ENCODE measurements around the gene RFNG.
A peak's percentile ranks its signal among the peaks of the same experiment; 100 is the strongest.

The RFNG gene

DNA sequence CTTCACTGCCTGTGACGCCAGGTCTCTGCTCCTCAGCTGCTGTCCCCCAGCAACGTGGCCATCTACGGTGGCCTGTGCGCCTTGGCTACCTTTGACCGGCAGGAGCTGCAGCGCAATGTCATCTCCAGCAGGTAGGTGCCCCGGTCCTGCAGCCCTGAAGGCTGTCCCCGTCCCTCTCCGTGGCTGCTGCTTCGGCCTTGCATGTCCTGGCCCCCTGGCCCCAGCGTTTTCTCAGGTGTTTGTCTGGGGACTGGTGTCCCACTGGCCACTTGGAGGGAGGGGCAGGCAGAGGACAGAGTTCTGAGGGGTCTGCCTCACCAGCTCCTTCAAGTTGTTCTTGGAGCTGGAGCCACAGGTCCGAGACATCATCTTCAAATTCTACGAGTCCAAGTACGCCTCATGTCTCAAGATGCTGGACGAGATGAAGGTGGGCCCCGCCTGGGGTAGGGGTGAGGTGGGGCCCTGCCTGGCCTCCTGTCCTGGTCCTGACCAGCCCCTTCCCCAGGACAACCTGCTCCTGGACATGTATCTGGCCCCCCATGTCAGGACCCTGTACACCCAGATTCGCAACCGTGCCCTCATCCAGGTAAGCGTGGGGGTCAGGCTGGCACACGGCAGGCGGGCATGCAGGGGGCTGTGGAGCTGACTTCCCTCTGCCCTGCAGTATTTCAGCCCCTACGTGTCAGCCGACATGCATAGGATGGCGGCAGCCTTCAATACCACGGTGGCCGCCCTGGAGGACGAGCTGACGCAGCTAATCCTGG, 4.5 kb upstream of the RFNG start:
- Histone ChIP-seq H3K36me3 (ENCODE audit: control insufficient read depth, insufficient read depth, low read length) (peaks cover 52% of the 10 kb centered on the region), H3K27ac (ENCODE audit: low read length) (no peak overlapping the region), H3K9me3 (ENCODE audit: control insufficient read depth, insufficient read depth, low read length) (no peaks in the 10 kb centered on the region), H3K27me3 (ENCODE audit: control insufficient read depth, insufficient read depth, low read length) (no peaks in the 10 kb centered on the region; the same call in 1 of the 2 replicates), H3K4me1 (ENCODE audit: control insufficient read depth, insufficient read depth, low read length) (no peaks in the 10 kb centered on the region; the same call in 1 of the 2 replicates), H3K4me3 (ENCODE audit: low read length) (no peak overlapping the region)
- DNase-seq (ENCODE audit: low read depth, low spot score): no peak
- WGBS (ENCODE audit: insufficient coverage, insufficient read length): no CpG with 5 or more reads among the region's 28 CpGs

GRCh38 chr17:82055023-82055964, 3.7 kb upstream of the RFNG start:
- DNase-seq (ENCODE audit: low read depth, low spot score): no peak
- no CpG with 5 or more reads among the region's 26 CpGs for WGBS (ENCODE audit: insufficient coverage, insufficient read length)
- Histone ChIP-seq H3K4me3 (ENCODE audit: low read length) (no peak overlapping the region), H3K4me1 (ENCODE audit: control insufficient read depth, insufficient read depth, low read length) (peaks cover 5% of the 10 kb centered on the region; the same call in 1 of the 2 replicates), H3K9me3 (ENCODE audit: control insufficient read depth, insufficient read depth, low read length) (no peaks in the 10 kb centered on the region), H3K36me3 (ENCODE audit: control insufficient read depth, insufficient read depth, low read length) (peaks cover 43% of the 10 kb centered on the region), H3K27me3 (ENCODE audit: control insufficient read depth, insufficient read depth, low read length) (no peaks in the 10 kb centered on the region; the same call in 1 of the 2 replicates), H3K27ac (ENCODE audit: low read length) (no peak overlapping the region)

GRCh38 chr17:82054351-82055022, 2.9 kb upstream of the RFNG start:
- H3K36me3 ChIP-seq (ENCODE audit: control insufficient read depth, insufficient read depth, low read length): peaks cover 43% of the 10 kb centered on the region
- no peak for DNase-seq (ENCODE audit: low read depth, low spot score)
- H3K27ac ChIP-seq (ENCODE audit: low read length): no peak overlapping the region
- H3K27me3 ChIP-seq (ENCODE audit: control insufficient read depth, insufficient read depth, low read length): no peaks in the 10 kb centered on the region; the same call in 1 of the 2 replicates
- WGBS (ENCODE audit: insufficient coverage, insufficient read length): no CpG with 5 or more reads among the region's 38 CpGs
- H3K9me3 ChIP-seq (ENCODE audit: control insufficient read depth, insufficient read depth, low read length): no peaks in the 10 kb centered on the region
- H3K4me1 ChIP-seq (ENCODE audit: control insufficient read depth, insufficient read depth, low read length): peaks cover 5% of the 10 kb centered on the region; the same call in 1 of the 2 replicates
- H3K4me3 ChIP-seq (ENCODE audit: low read length): no peak overlapping the region

- WGBS (ENCODE audit: insufficient coverage, insufficient read length): no CpG with 5 or more reads among the region's 28 CpGs
- Histone ChIP-seq H3K4me3 (ENCODE audit: low read length) (no peak overlapping the region), H3K9me3 (ENCODE audit: control insufficient read depth, insufficient read depth, low read length) (no peaks in the 10 kb centered on the region), H3K27me3 (ENCODE audit: control insufficient read depth, insufficient read depth, low read length) (no peaks in the 10 kb centered on the region; the same call in 1 of the 2 replicates), H3K36me3 (ENCODE audit: control insufficient read depth, insufficient read depth, low read length) (peaks cover 44% of the 10 kb centered on the region), H3K27ac (ENCODE audit: low read length) (no peak overlapping the region), H3K4me1 (ENCODE audit: control insufficient read depth, insufficient read depth, low read length) (peaks cover 5% of the 10 kb centered on the region; the same call in 1 of the 2 replicates)
- no peak for DNase-seq (ENCODE audit: low read depth, low spot score)
Measured at GRCh38 chr17:82053556-82054263, 2.1 kb upstream of the RFNG start.

DNA sequence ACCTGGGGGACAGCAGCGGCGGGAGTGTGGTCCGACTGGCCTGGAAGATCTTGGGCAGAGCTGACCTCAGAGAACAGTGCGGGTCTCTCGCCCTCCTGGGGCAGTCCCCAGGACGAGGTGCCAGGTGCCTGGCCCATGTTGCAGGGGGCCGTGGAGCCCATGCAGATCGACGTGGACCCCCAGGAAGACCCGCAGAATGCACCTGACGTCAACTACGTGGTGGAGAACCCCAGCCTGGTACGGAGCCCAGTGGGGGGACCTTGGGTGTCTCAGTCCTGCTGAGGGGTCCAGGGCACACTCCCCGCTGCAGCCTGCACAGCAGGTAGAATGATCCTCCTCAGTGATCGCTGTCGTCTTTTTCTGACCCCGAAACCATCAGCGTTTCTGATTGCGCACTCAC, 1.5 kb upstream of the RFNG start:
- no peak overlapping the region for H3K27ac ChIP-seq (ENCODE audit: low read length)

GRCh38 chr17:82052638-82053059, 1.0 kb upstream of the RFNG start:
- no CpG with 5 or more reads among the region's 19 CpGs for WGBS (ENCODE audit: insufficient coverage, insufficient read length)
- peaks cover 41% of the 10 kb centered on the region for H3K36me3 ChIP-seq (ENCODE audit: control insufficient read depth, insufficient read depth, low read length)
- DNase-seq (ENCODE audit: low read depth, low spot score): no peak

More for the DNA sequence above, 1.5 kb upstream of the RFNG start:
- Histone ChIP-seq H3K4me1 (ENCODE audit: control insufficient read depth, insufficient read depth, low read length) (peaks cover 5% of the 10 kb centered on the region; the same call in 1 of the 2 replicates), H3K9me3 (ENCODE audit: control insufficient read depth, insufficient read depth, low read length) (no peaks in the 10 kb centered on the region), H3K27me3 (ENCODE audit: control insufficient read depth, insufficient read depth, low read length) (no peaks in the 10 kb centered on the region; the same call in 1 of the 2 replicates), H3K4me3 (ENCODE audit: low read length) (no peak overlapping the region; the same call in 1 of the 2 replicates), H3K36me3 (ENCODE audit: control insufficient read depth, insufficient read depth, low read length) (peaks cover 44% of the 10 kb centered on the region)
- no CpG with 5 or more reads among the region's 19 CpGs for WGBS (ENCODE audit: insufficient coverage, insufficient read length)
- DNase-seq (ENCODE audit: low read depth, low spot score): no peak

DNA sequence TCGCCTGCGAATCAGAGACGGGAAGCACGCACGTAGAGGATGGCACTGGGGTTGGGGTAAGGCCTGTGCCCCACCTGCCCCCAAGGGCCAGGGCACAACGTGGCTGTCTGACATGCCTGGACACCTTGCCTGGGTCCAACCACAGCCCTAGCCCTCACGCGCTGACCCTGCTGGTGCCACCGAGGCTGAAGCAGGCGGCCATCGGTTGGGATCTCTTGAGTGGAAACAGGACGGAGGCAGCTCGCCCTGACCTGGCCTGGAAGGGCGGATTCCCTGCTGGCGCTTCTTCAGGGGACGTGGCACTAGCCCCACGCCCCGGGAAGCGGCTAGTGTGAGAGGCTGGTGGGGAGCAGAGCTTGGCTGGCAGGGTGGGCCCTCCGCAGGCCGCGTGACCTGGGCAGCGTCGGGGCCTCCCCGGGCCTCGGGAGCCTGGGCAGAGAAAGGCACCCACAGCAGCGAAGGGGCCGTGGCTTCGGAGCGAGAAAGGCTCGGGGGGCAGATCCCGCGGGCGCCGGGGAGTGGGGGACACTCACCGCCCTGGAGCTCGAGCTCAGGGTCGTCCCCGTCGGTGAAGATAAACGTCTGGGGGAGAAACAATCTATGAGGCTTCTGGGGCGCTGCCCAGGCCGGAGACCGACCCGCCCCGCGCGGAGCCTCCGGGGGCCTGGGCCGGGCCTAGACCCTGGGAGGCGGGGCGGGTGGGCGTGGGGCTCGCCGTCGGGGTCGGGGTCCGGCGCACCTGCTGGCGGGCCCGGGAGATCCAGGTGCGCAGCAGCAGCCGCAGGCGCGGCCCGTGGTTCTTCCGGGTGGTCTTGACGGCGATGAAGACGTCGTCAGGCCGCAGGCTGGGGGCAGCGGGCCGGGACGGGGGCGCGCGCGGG, 610 bp downstream of the RFNG start:
- peak overlapping the region; percentile 75; the same call in 1 of the 2 replicates for H3K4me3 ChIP-seq (ENCODE audit: low read length)
- H3K27ac ChIP-seq (ENCODE audit: low read length): no peak overlapping the region
- WGBS (ENCODE audit: insufficient coverage, insufficient read length): no CpG with 5 or more reads among the region's 79 CpGs
- no peaks in the 10 kb centered on the region for H3K9me3 ChIP-seq (ENCODE audit: control insufficient read depth, insufficient read depth, low read length)
- peaks cover 5% of the 10 kb centered on the region; the same call in 1 of the 2 replicates for H3K4me1 ChIP-seq (ENCODE audit: control insufficient read depth, insufficient read depth, low read length)
- no peaks in the 10 kb centered on the region; the same call in 1 of the 2 replicates for H3K27me3 ChIP-seq (ENCODE audit: control insufficient read depth, insufficient read depth, low read length)
- H3K36me3 ChIP-seq (ENCODE audit: control insufficient read depth, insufficient read depth, low read length): peaks cover 35% of the 10 kb centered on the region
- DNase-seq (ENCODE audit: low read depth, low spot score): no peak

More at GRCh38 chr17:82052638-82053059, 1.0 kb upstream of the RFNG start:
- Histone ChIP-seq H3K27ac (ENCODE audit: low read length) (no peak overlapping the region), H3K4me3 (ENCODE audit: low read length) (peak overlapping the region; percentile 75; the same call in 1 of the 2 replicates), H3K4me1 (ENCODE audit: control insufficient read depth, insufficient read depth, low read length) (peaks cover 5% of the 10 kb centered on the region; the same call in 1 of the 2 replicates), H3K27me3 (ENCODE audit: control insufficient read depth, insufficient read depth, low read length) (no peaks in the 10 kb centered on the region; the same call in 1 of the 2 replicates), H3K9me3 (ENCODE audit: control insufficient read depth, insufficient read depth, low read length) (no peaks in the 10 kb centered on the region)

- no CpG with 5 or more reads among the region's 28 CpGs for WGBS (ENCODE audit: insufficient coverage, insufficient read length)
- DNase-seq (ENCODE audit: low read depth, low spot score): no peak
- no peaks in the 10 kb centered on the region for H3K9me3 ChIP-seq (ENCODE audit: control insufficient read depth, insufficient read depth, low read length)
- peaks cover 30% of the 10 kb centered on the region for H3K36me3 ChIP-seq (ENCODE audit: control insufficient read depth, insufficient read depth, low read length)
- peaks cover 5% of the 10 kb centered on the region; the same call in 1 of the 2 replicates for H3K4me1 ChIP-seq (ENCODE audit: control insufficient read depth, insufficient read depth, low read length)
- H3K4me3 ChIP-seq (ENCODE audit: low read length): no peak overlapping the region; the same call in 1 of the 2 replicates
- H3K27me3 ChIP-seq (ENCODE audit: control insufficient read depth, insufficient read depth, low read length): no peaks in the 10 kb centered on the region; the same call in 1 of the 2 replicates
- H3K27ac ChIP-seq (ENCODE audit: low read length): no peak overlapping the region
Measured at GRCh38 chr17:82050152-82050760, 1.4 kb downstream of the RFNG start.
